A673 (cell line): ENCODE data around the gene HRH2. TPM values are rescaled to one million over a fixed set of nuclear protein-coding genes. Genes with fewer than 3 reads are reported as not detected.

Source experiments
- BruUV-seq: library from RNA; stranded (reverse); fragments of 400-500 nt; replicated peaks from 2 replicates; lab custom pipeline; 2021; lab: Mats Ljungman, UMichigan
- CTCF ChIA-PET: fragments of 300-600 bp; sonication (Branson Sonifier 250); formaldehyde crosslinking; loops from one replicate; lab custom pipeline; 2022; ENCODE audit warnings: antibody characterized with exemption; lab: Charles Lee
- POLR2A ChIA-PET: fragments of 300-600 bp; sonication (Branson Sonifier 250); formaldehyde crosslinking; loops from one replicate; lab custom pipeline; 2022; ENCODE audit warnings: antibody characterized with exemption; ENCODE audit not compliant: low non-redundant PET; lab: Charles Lee
- DNase-seq: peaks from one replicate; pipeline ENCODE4 v3.0.0-alpha.2; 2015; ENCODE audit warnings: low spot score
- H3K27ac ChIP-seq: fragments of 200-600 bp; sonication (generic); 2 replicates; pipeline ENCODE4 v1.5.1; 2016; ENCODE audit warnings: mixed run types, low read depth, mild to moderate bottlenecking, mixed read lengths, antibody characterized with exemption, low read length; ENCODE audit not compliant: poor library complexity, severe bottlenecking
- H3K27me3 ChIP-seq: fragments of 200-600 bp; sonication (generic); replicated peaks from 2 replicates; pipeline ENCODE4 v1.6.1; 2017; ENCODE audit warnings: mixed run types, low read depth, mild to moderate bottlenecking, mixed read lengths, antibody characterized with exemption, low read length; ENCODE audit not compliant: insufficient read depth, poor library complexity
- H3K36me3 ChIP-seq: fragments of 200-600 bp; sonication (generic); 2 replicates; pipeline ENCODE4 v1.6.1; 2016; ENCODE audit warnings: mixed run types, mild to moderate bottlenecking, mixed read lengths, antibody characterized with exemption, low read length; ENCODE audit not compliant: insufficient read depth, poor library complexity, severe bottlenecking
- H3K4me1 ChIP-seq: fragments of 200-600 bp; sonication (generic); 2 replicates; pipeline ENCODE4 v1.6.1; 2017; ENCODE audit warnings: mixed run types, mild to moderate bottlenecking, mixed read lengths, antibody characterized with exemption, low read length; ENCODE audit not compliant: insufficient read depth, poor library complexity, severe bottlenecking
- H3K4me3 ChIP-seq: fragments of 200-600 bp; sonication (generic); 2 replicates; pipeline ENCODE4 v1.5.1; 2016; ENCODE audit warnings: low read depth, mixed run types, mild to moderate bottlenecking, mixed read lengths, low read length; ENCODE audit not compliant: poor library complexity, severe bottlenecking
- H3K9me3 ChIP-seq: fragments of 200-600 bp; sonication (generic); 2 replicates; pipeline ENCODE4 v1.6.1; 2016; ENCODE audit warnings: mixed run types, low read depth, mild to moderate bottlenecking, mixed read lengths, antibody characterized with exemption, low read length; ENCODE audit not compliant: poor library complexity, severe bottlenecking
- CTCF ChIP-seq: fragments of 300-800, 200-600 bp; sonication (generic); conservative IDR thresholded peaks from 2 replicates; pipeline ENCODE4 v1.5.1; 2017; ENCODE audit warnings: low read depth, mild to moderate bottlenecking, antibody characterized with exemption, low read length, moderate library complexity, mixed read lengths
- EZH2 ChIP-seq: fragments of 200-600 bp; sonication (generic); IDR thresholded peaks from 2 replicates; pipeline ENCODE4 v1.6.1; 2017; ENCODE audit warnings: borderline replicate concordance, low read depth, mild to moderate bottlenecking, mixed read lengths, antibody characterized with exemption, low read length; ENCODE audit not compliant: poor library complexity, severe bottlenecking
- intact Hi-C: fragments of 100-400 bp; cut with micrococcal nuclease; formaldehyde crosslinking; loops from one replicate; pipeline ENCODE4 v1.10.0; 2022; ENCODE audit not compliant: unreplicated experiment
- total RNA-seq: library from RNA; stranded (reverse); gene quantifications from 2 replicates; pipeline ENCODE4 v1.2.3, GENCODE V29; 2021

HRH2 gene
- total RNA-seq, 1 experiment from 2014 or later = not detected

GRCh38 chr5:175697846-175698245 lies 40.0 kb downstream of the HRH2 start:
- BruUV-seq = no TSS peak
- Histone ChIP-seq H3K27ac (no peak overlapping the region), H3K27me3 (peaks cover 1% of the 10 kb centered on the region), H3K4me3 (no peak overlapping the region), H3K4me1 (no peaks in the 10 kb centered on the region), H3K36me3 (no peaks in the 10 kb centered on the region), H3K9me3 (no peaks in the 10 kb centered on the region)
- intact Hi-C loops = loop anchor here (2.0 kb wide), 1 partner anchor 163 kb away; no protein-coding TSS in a partner anchor
- no peak for TF ChIP-seq CTCF
- no peak for TF ChIP-seq EZH2
- CTCF ChIA-PET = no interaction called here
- POLR2A ChIA-PET = no interaction called here
- DNase-seq = no peak

GRCh38 chr5:175698401-175699115 lies 40.7 kb downstream of the HRH2 start:
- H3K27me3 ChIP-seq = peaks cover 8% of the 10 kb centered on the region
- BruUV-seq = no TSS peak
- no peak for TF ChIP-seq CTCF
- TF ChIP-seq EZH2 = no peak
- ChIA-PET POLR2A (no interaction called here), CTCF (no interaction called here)
- no peak for DNase-seq
- no peak overlapping the region for H3K4me3 ChIP-seq
- H3K9me3 ChIP-seq = no peaks in the 10 kb centered on the region
- H3K36me3 ChIP-seq = no peaks in the 10 kb centered on the region
- intact Hi-C loops = no loop called here
- no peaks in the 10 kb centered on the region for H3K4me1 ChIP-seq
- H3K27ac ChIP-seq = no peak overlapping the region

- no TSS peak for BruUV-seq
Observed at GRCh38 chr5:175700991-175701390, 43.1 kb downstream of the HRH2 start.

More at GRCh38 chr5:175700991-175701390, 43.1 kb downstream of the HRH2 start:
- no peaks in the 10 kb centered on the region for H3K4me1 ChIP-seq
- H3K4me3 ChIP-seq = no peak overlapping the region
- H3K27ac ChIP-seq = no peak overlapping the region
- peaks cover 26% of the 10 kb centered on the region for H3K27me3 ChIP-seq
- no peaks in the 10 kb centered on the region for H3K9me3 ChIP-seq
- ChIA-PET POLR2A (no interaction called here), CTCF (interaction anchor here (1.0 kb wide), 1 partner anchor 167 kb away, joined by 6 read pairs; no protein-coding TSS in a partner anchor)
- TF ChIP-seq EZH2 = no peak
- peak; percentile 53 for TF ChIP-seq CTCF
- H3K36me3 ChIP-seq = no peaks in the 10 kb centered on the region
- DNase-seq = peak; percentile 11
- intact Hi-C loops = no loop called here
